H9 (cell line): Measurements from ENCODE around the gene FAM13A. TPM values are rescaled to one million over a fixed set of nuclear protein-coding genes. Genes with fewer than 3 reads are reported as not detected.

ENCODE experiments used
- DNase-seq: peaks from one replicate; pipeline ENCODE4 v3.0.0-alpha.2; 2017
- H2AFZ ChIP-seq: one replicate; pipeline ENCODE4 v1.6.1; 2013; ENCODE audit warnings: mild to moderate bottlenecking, low read length, control low read depth, moderate library complexity
- H2AK5ac ChIP-seq: 2 replicates; pipeline ENCODE4 v1.6.1; 2013; ENCODE audit warnings: low read length, control low read depth, mixed read lengths; ENCODE audit not compliant: insufficient read length
- H2BK120ac ChIP-seq: one replicate; pipeline ENCODE4 v1.6.1; 2013; ENCODE audit warnings: low read depth, mild to moderate bottlenecking, low read length, control low read depth, inconsistent platforms; ENCODE audit not compliant: poor library complexity, severe bottlenecking
- H2BK12ac ChIP-seq: 2 replicates; pipeline ENCODE4 v1.6.1; 2013; ENCODE audit warnings: low read length, control low read depth, mixed read lengths, low read depth; ENCODE audit not compliant: insufficient read length
- H2BK15ac ChIP-seq: 2 replicates; pipeline ENCODE4 v1.6.1; 2013; ENCODE audit warnings: low read depth, low read length, control low read depth
- H2BK20ac ChIP-seq: one replicate; pipeline ENCODE4 v1.6.1; 2013; ENCODE audit warnings: low read depth, mild to moderate bottlenecking, low read length, control low read depth, inconsistent platforms; ENCODE audit not compliant: poor library complexity, severe bottlenecking
- H2BK5ac ChIP-seq: 2 replicates; pipeline ENCODE4 v1.6.1; 2013; ENCODE audit warnings: low read length, control low read depth, mixed read lengths; ENCODE audit not compliant: insufficient read length
- H3K14ac ChIP-seq: 2 replicates; pipeline ENCODE4 v1.6.1; 2013; ENCODE audit warnings: low read length, control low read depth; ENCODE audit not compliant: insufficient read depth
- H3K18ac ChIP-seq: 2 replicates; pipeline ENCODE4 v1.6.1; 2013; ENCODE audit warnings: low read depth, mild to moderate bottlenecking, mixed read lengths, low read length, control low read depth; ENCODE audit not compliant: insufficient read length
- H3K23ac ChIP-seq: 2 replicates; pipeline ENCODE4 v1.6.1; 2013; ENCODE audit warnings: low read length, control low read depth, mixed read lengths, low read depth; ENCODE audit not compliant: insufficient read length
- H3K23me2 ChIP-seq: 2 replicates; pipeline ENCODE4 v1.6.1; 2013; ENCODE audit warnings: low read depth, mild to moderate bottlenecking, mixed read lengths, low read length, control low read depth; ENCODE audit not compliant: insufficient read length, poor library complexity, severe bottlenecking
- H3K27ac ChIP-seq: 2 replicates; pipeline ENCODE4 v1.5.1; 2013; ENCODE audit warnings: low read length, control low read depth, mixed read lengths, low read depth; ENCODE audit not compliant: insufficient read length
- H3K27me3 ChIP-seq: 2 replicates; pipeline ENCODE4 v1.6.1; 2013; ENCODE audit warnings: low read length, control low read depth, inconsistent platforms; ENCODE audit not compliant: insufficient read depth
- H3K4ac ChIP-seq: 2 replicates; pipeline ENCODE4 v1.6.1; 2013; ENCODE audit warnings: low read depth, mild to moderate bottlenecking, control low read depth, inconsistent platforms, low read length, moderate library complexity
- H3K4me1 ChIP-seq: 2 replicates; pipeline ENCODE4 v1.6.1; 2013; ENCODE audit warnings: low read length, control low read depth, inconsistent platforms; ENCODE audit not compliant: insufficient read depth
- H3K4me2 ChIP-seq: 2 replicates; pipeline ENCODE4 v1.6.1; 2013; ENCODE audit warnings: low read length, control low read depth, mixed read lengths; ENCODE audit not compliant: insufficient read length, insufficient read depth
- H3K56ac ChIP-seq: 2 replicates; pipeline ENCODE4 v1.6.1; 2013; ENCODE audit warnings: low read depth, mild to moderate bottlenecking, mixed read lengths, low read length, control low read depth; ENCODE audit not compliant: insufficient read length
- H3K79me1 ChIP-seq: 2 replicates; pipeline ENCODE4 v1.6.1; 2013; ENCODE audit warnings: low read depth, mild to moderate bottlenecking, moderate library complexity, low read length, control low read depth, inconsistent platforms; ENCODE audit not compliant: insufficient read depth, poor library complexity, severe bottlenecking
- H3K79me2 ChIP-seq: 2 replicates; pipeline ENCODE4 v1.6.1; 2013; ENCODE audit warnings: low read length, control low read depth, inconsistent platforms; ENCODE audit not compliant: insufficient read depth
- H3K9ac ChIP-seq: 2 replicates; pipeline ENCODE4 v1.6.1; 2013; ENCODE audit warnings: low read length, control low read depth, mixed read lengths; ENCODE audit not compliant: insufficient read length; ENCODE audit errors: extremely low read depth
- H3K9me3 ChIP-seq: one replicate; pipeline ENCODE4 v1.6.1; 2013; ENCODE audit warnings: low read depth, low read length, inconsistent platforms; ENCODE audit not compliant: control insufficient read depth
- H3T11ph ChIP-seq: one replicate; pipeline ENCODE4 v1.6.1; 2013; ENCODE audit warnings: mild to moderate bottlenecking, low read length, control low read depth, inconsistent platforms
- H4K20me1 ChIP-seq: one replicate; pipeline ENCODE4 v1.6.1; 2013; ENCODE audit not compliant: control insufficient read depth, insufficient read length, insufficient read depth
- H4K5ac ChIP-seq: 2 replicates; pipeline ENCODE4 v1.6.1; 2013; ENCODE audit warnings: low read depth, mild to moderate bottlenecking, mixed read lengths, low read length, control low read depth; ENCODE audit not compliant: insufficient read length
- H4K8ac ChIP-seq: replicated peaks from 2 replicates; pipeline ENCODE4 v1.6.1; 2013; ENCODE audit warnings: low read length, control low read depth, mixed read lengths, low read depth; ENCODE audit not compliant: insufficient read length
- H4K91ac ChIP-seq: 2 replicates; pipeline ENCODE4 v1.6.1; 2013; ENCODE audit warnings: low read depth, mild to moderate bottlenecking, moderate library complexity, mixed read lengths, low read length, control low read depth; ENCODE audit not compliant: insufficient read length
- H3K27ac Mint-ChIP-seq, 3 experiments: 2 replicates in 2 of 3; 3 replicates in 1 of 3; pipeline ENCODE4 v1.8.0; 2020 to 2021; ENCODE audit warnings: mixed read lengths in 3 of 3, mild to moderate bottlenecking in 1 of 3, moderate library complexity in 1 of 3
- H3K27me3 Mint-ChIP-seq: 2 replicates; pipeline ENCODE4 v1.8.0; 2021; ENCODE audit warnings: low read depth, mild to moderate bottlenecking, moderate library complexity, mixed read lengths
- H3K36me3 Mint-ChIP-seq, 3 experiments: 2 replicates in 2 of 3; 3 replicates in 1 of 3; pipeline ENCODE4 v1.8.0; 2020 to 2021; ENCODE audit warnings: low read depth in 3 of 3, mixed read lengths in 3 of 3; ENCODE audit not compliant: insufficient read depth in 1 of 3
- H3K4me1 Mint-ChIP-seq, 2 experiments: 2 replicates each; pipeline ENCODE4 v1.8.0; 2020; ENCODE audit warnings: mixed read lengths in 2 of 2
- H3K4me3 Mint-ChIP-seq, 2 experiments: 2 replicates in 1 of 2; 3 replicates in 1 of 2; pipeline ENCODE4 v1.8.0; 2020 to 2021; ENCODE audit warnings: mild to moderate bottlenecking in 2 of 2, mixed read lengths in 2 of 2, moderate library complexity in 1 of 2
- H3K9me3 Mint-ChIP-seq, 2 experiments: 2 replicates in 1 of 2; 3 replicates in 1 of 2; pipeline ENCODE4 v1.8.0; 2020; ENCODE audit warnings: mild to moderate bottlenecking in 2 of 2, mixed read lengths in 2 of 2, moderate library complexity in 1 of 2
- CTCF ChIP-seq: fragments of 200-600 bp; sonication (generic); conservative IDR thresholded peaks from 3 replicates; pipeline ENCODE4 v1.8.0; 2021; ENCODE audit warnings: antibody characterized with exemption, mild to moderate bottlenecking
- WGBS: extraction: QIAGEN DNeasy Blood & Tissue Kit; methylation state at CpG from one replicate; pipeline ENCODE4 v1.1.7; 2013; ENCODE audit warnings: missing lambda C conversion rate, low lambda C conversion rate, mixed read lengths; ENCODE audit not compliant: insufficient read length; ENCODE audit errors: extremely low coverage; 5-methylcytosine and 5-hydroxymethylcytosine counted together
- total RNA-seq: library from RNA; stranded (reverse); gene quantifications from 2 replicates; pipeline ENCODE4 v1.2.1, GENCODE V29; 2021

Gene FAM13A
- total RNA-seq, 1 experiment from 2014 or later: 12.7 TPM

DNA sequence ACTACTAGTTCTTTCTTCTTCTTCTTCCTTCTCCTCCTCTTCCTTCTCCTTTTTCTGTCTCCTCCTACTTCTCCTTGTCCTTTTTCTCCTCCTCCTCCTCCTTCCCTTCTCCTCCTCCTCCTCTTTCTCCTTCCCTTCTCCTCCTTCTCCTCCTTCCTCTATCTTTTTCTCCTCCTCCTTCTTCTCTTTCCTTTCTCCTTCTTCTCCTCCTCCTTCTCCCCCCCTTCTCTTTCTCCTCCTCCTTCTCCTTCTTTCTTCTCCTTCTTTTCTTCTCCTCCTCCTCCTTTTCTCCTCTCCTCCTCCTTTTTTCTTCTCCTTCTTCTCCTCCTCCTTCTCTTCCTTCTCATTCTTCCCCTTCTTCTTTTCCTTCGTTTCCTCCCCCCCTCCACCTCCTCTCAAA is 337.6 kb downstream of the FAM13A start:
- H4K5ac ChIP-seq: no peak overlapping the region
- Mint-ChIP-seq H3K27me3 (no peaks in the 10 kb centered on the region; the same call in 1 of the 2 replicates), H3K4me3 (no peak overlapping the region), H3K9me3 (peaks cover 17 to 22% of the 10 kb centered on the region in 2 experiments), H3K36me3 (peaks cover 11 to 26% (median 16%) of the 10 kb centered on the region in 3 experiments), H3K27ac (no peak overlapping the region), H3K4me1 (peaks cover 0 to 3% of the 10 kb centered on the region in 2 experiments; a peak in 1 of 4 replicates)
- no peak overlapping the region for H3K4ac ChIP-seq
- no peak overlapping the region for H3T11ph ChIP-seq
- H3K4me2 ChIP-seq: no peak overlapping the region
- H3K56ac ChIP-seq: no peak overlapping the region
- no peak overlapping the region for H4K8ac ChIP-seq
- H2BK12ac ChIP-seq: no peak overlapping the region
- no peak overlapping the region for H2AFZ ChIP-seq
- no peaks in the 10 kb centered on the region for H3K4me1 ChIP-seq
- H2BK120ac ChIP-seq: no peak overlapping the region
- H3K27ac ChIP-seq: no peak overlapping the region
- WGBS: 100% methylated on average over 1 of the region's 1 CpG
- H4K20me1 ChIP-seq: no peaks in the 10 kb centered on the region
- no peak for DNase-seq
- H4K91ac ChIP-seq: no peak overlapping the region
- H3K23me2 ChIP-seq: no peaks in the 10 kb centered on the region
- no peak overlapping the region for H2BK5ac ChIP-seq
- H2AK5ac ChIP-seq: no peak overlapping the region
- no peak overlapping the region for H3K9ac ChIP-seq
- no peaks in the 10 kb centered on the region for H3K27me3 ChIP-seq
- no peak overlapping the region for H3K14ac ChIP-seq
- TF ChIP-seq CTCF: no peak
- H3K23ac ChIP-seq: no peak overlapping the region
- H3K18ac ChIP-seq: no peak overlapping the region
- H2BK15ac ChIP-seq: no peak overlapping the region
- no peaks in the 10 kb centered on the region for H3K9me3 ChIP-seq
- no peaks in the 10 kb centered on the region for H3K79me2 ChIP-seq
- no peak overlapping the region for H2BK20ac ChIP-seq
- no peaks in the 10 kb centered on the region for H3K79me1 ChIP-seq
